Epidermal melanocyte (primary cell): Measurements from ENCODE around the gene FBLN1.
"Not testable (repeated sequence)": the region's sequence is repeated elsewhere in the genome, so short reads cannot be mapped to it uniquely, and the experiment has no call there.

Experiments
- DNase-seq: peaks from one replicate; pipeline ENCODE4 v3.0.0; 2011; ENCODE audit warnings: low spot score; ENCODE audit not compliant: insufficient read length

The FBLN1 gene

DNA sequence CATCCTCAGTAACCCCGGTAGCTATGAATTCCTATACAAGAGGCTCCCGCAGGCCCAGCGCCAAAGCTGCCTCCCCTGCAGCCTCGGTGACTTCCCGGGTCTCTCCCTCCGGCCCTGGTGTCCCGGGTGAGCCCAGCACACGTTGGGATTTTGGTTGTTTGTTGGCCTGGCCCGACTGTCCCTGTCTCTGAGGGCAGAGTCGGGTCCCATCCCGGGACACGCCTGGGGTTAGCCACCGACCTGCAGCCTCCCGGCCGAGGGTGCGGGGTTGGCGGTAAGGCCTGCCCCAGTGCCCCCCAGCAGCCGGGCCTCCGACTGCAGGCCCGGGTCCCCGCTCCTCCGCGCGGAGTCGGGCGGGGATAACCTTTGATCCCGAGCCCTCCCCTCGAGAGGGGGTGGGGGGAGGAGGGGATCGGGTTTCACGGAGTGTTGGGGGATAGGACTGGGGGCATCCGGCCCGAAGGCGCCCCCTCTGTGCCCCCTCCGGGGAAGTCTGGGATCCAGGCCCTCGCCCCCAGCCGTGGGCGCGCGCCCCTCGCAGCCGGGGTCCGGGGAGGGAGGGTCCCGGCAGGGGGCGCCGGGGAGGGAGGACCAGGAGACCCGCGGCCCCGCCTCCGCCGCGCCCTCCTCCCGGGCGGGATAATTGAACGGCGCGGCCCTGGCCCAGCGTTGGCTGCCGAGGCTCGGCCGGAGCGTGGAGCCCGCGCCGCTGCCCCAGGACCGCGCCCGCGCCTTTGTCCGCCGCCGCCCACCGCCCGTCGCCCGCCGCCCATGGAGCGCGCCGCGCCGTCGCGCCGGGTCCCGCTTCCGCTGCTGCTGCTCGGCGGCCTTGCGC lies at the start of gene FBLN1:
Gene FBLN1, plus strand, starts transcription at position 669 of the 835 bp plus-strand sequence. Its CDS starts 103 bp downstream, at position 772.
- peak; percentile 41 for DNase-seq

DNA sequence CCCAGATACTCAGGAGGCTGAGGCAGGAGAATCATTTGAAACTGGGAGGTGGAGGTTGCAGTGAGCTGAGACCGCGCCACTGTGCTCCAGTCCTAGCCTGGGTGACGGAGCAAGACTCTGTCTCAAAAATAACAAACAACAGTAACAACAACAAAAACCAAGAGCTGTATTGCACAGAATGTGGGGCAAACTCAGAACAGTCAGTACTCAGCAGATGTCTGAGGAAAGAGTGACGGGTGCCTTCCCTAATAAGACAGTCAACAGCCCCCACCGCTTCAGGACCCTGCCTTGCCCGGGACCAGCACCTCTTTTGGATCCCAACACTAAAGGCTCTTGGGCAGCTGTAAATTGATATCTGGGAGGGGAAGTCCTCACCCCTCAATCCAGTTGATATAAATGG lies 48.9 kb upstream of the FBLN1 start:
- no peak for DNase-seq

DNA sequence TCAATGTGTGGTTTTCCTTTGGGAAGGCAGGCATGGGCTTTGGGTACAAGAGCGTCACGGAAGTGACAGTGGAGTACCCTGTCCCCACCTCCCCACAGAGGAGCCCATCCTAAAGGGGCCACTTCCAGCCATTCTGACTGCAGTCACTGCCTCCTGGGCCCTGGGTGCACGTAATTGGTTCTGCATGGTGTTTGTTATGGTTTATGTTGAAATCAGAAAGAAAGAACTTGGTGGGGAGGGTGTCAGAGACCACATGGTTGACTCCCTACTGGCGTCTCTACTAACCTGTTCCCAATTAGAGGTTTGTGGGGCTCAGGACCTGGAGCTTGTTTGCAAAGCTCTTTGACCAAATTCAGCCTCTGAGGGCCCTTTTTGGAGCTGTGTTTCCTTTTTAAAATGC lies 48.4 kb upstream of the FBLN1 start:
- DNase-seq, result no peak

GRCh38 chr22:45455212-45455611 lies 47.5 kb upstream of the FBLN1 start:
- no peak for DNase-seq

- no peak for DNase-seq
Measured at GRCh38 chr22:45455621-45456020, 47.1 kb upstream of the FBLN1 start.

- DNase-seq, result no peak
Measured at GRCh38 chr22:45456811-45457210, 45.9 kb upstream of the FBLN1 start.

- no peak for DNase-seq
Measured at GRCh38 chr22:45458532-45458931, 44.2 kb upstream of the FBLN1 start.

DNA sequence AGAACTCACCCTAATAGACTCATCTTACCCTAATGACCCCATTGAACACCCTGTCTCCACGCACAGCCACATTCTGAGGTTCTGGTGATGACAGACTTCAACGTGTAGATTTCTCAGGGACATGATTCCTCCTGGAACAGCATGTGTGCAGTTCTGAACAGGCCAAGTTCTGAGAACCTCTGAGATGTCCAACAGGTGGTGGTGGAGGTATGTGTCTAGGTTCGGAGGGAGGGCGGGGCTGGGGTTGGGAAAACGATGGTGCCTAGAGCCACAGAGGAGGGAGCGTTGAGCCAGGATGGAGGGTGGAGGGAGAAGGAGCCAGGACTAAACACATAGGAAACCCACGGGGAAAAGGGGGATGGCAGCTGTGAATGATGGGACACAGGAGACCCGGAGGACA lies 43.4 kb upstream of the FBLN1 start:
- no peak for DNase-seq

- peak; percentile 60 for DNase-seq
Measured at GRCh38 chr22:45460288-45461109, 42.2 kb upstream of the FBLN1 start.

DNA sequence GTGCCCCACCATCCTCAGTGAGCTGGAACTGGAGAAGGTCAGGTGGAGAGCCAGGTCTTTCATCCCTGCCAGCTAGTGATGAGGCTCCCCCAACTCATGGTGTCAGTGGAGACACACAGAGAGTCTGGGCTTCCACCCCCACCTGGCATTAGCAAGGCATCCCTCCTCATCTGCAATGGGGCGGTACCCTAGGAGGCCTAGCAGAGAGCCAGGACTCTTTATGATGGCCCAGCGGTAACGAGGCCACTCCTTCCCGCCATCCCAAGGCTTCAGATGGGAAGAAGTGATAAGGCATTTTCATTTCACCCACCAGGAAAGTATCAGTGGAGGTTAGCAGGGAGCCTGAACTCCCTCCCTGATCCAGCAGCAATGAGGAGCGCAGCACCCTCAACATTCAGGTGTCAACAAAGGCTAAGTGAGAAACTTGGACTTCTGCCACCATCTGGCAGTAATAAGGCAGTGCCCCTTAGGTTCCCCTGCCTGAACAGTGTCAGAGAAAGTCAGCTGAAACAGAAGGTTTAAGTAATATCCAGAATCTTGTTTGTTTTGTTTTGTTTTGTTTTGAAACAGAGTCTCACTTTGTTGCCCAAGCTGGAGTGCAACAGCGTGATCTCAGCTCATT lies 40.5 kb upstream of the FBLN1 start:
- DNase-seq, result no peak

DNA sequence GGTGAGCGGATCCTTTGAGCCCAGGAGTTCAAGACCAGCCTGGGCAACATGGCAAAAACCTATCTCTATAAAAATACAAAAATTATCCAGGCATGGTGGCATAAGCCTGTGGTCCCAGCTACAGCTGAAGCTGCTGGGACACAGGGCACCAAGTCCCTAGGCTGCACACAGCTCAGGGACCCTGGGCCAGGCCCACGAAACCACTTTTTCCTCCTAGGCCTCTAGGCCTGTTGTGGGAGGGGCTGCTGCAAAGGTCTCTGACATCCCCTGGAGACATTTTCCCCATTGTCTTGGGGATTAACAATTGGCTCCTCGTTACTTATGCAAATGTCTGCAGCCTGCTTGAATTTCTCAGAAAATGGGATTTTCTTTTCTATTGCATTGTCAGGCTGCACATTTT lies 39.0 kb upstream of the FBLN1 start:
- not testable (repeated sequence) for DNase-seq

DNA sequence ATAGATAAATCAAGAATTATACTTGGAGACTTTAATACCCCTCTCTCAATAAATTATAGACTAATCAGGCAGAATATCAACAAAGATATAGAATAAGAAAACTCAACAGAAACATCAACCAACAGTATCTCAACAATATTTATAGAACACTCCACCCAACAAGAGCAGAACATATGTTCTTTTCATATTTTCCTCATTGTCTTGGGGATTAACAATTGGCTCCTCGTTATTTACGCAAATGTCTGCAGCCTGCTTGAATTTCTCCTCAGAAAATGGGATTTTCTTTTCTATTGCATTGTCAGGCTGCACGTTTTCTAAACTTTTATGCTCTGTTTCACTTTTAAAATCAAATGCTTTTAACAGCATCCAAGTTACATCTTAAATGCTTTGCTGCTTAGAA lies 37.0 kb upstream of the FBLN1 start:
- no peak for DNase-seq

DNA sequence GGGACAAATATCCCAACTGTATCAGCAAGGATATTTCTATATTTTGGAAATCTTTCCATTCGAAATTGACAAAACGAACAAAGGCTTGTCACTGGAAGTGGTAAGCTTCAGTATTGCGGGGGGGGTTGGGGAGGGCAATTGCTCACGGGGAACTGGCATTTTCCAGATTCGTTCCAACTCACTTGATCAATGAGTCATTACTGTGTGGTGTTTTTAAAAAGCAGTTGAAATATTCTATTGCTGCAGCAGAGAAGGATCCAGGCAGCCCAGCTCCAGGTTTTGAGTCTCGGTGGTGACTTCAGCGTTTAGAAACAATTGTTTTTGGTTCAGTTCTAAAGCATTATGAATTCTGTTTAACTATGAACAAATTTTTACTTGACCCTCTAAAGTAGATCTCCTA lies 33.8 kb upstream of the FBLN1 start:
- no peak for DNase-seq

DNA sequence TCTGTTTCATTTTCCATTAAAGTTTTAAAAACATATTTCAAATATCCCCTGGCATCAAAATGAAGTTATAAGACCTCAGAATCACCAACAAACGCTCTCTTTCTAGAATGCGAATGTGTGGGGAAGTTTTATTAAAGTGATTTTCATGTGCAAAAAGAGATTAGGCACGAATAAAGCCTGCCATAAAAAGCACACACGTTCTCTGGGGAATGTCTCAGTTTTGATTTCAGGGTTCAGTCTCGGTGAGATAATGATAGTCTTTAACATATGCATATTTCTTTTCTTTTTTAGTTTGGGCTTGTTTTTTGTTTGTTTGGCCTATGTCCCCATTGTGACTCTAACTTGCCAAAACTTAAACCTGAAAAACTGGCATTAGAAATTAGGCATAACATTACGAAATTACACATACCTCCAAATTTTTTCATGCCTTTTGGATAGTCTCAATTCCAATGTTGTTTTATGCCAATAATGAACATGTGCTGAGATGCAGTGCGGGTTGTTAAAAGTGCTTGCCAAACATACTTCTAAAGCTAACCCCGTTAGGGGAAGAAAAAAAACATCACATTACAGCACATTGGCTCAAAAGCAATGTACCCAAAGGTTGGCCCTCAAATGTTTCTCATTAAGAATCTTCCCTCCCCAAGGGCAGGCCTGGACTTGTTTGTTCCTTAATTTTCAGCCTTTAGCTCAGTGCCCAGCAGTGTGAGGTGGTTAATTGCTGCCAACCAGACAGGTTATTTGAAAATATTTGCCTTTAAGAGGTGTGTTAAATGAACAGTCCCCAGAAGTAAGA lies 33.2 kb upstream of the FBLN1 start:
- DNase-seq, result no peak

GRCh38 chr22:45470871-45471270 lies 31.8 kb upstream of the FBLN1 start:
- no peak for DNase-seq

DNA sequence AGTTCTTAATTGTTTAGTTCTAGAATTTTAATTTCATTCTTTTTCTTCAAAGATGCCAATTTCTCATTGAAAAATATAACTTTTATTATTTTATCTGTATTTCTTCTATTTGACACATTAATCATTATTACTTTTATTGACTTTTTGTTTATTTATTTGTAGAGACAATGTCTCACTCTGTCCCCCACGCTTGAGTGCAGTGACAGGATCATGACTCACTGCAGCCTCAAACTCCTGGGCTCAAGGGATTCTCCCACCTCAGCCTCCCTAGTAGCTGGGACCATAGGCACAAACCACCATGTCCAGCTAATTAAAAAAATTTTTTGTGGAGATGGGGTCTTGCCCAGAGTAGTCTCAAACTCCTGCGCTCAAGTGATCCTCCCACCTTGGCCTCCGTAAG lies 30.3 kb upstream of the FBLN1 start:
- DNase-seq, result no peak

GRCh38 chr22:45473626-45474237 lies 29.0 kb upstream of the FBLN1 start:
- DNase-seq, result no peak

DNA sequence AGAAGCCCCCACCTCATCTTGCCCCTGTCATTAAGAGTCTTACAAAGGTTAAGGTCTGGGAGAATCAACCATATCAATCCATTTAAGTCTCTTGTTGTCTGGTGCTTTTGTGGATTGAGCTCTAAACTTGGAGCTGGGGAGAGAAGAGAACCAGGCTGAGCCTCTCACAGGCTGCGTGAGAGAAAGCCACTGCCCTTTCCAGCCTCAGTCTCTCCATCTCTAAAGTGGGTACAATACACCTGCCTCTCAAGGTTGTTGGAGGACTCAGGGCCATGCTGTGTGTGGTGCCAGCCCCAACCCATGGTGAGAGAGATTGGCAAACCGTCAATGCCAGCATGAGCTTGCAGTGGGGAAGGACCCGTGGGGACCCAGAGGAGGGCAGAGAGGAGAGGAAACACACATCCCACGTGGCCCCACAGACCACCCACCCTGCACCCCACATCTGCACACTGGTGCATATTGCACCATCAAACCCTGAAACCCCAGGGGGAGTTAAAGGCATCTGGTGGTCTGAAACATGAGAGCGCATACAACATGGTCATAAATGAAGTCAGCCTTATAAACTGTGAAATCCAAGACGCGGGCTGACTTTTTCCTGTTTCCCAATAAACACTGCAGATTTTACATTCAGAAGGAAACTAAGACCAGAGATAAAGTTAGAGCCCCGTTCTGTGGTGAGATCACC lies 27.5 kb upstream of the FBLN1 start:
- no peak for DNase-seq

DNA sequence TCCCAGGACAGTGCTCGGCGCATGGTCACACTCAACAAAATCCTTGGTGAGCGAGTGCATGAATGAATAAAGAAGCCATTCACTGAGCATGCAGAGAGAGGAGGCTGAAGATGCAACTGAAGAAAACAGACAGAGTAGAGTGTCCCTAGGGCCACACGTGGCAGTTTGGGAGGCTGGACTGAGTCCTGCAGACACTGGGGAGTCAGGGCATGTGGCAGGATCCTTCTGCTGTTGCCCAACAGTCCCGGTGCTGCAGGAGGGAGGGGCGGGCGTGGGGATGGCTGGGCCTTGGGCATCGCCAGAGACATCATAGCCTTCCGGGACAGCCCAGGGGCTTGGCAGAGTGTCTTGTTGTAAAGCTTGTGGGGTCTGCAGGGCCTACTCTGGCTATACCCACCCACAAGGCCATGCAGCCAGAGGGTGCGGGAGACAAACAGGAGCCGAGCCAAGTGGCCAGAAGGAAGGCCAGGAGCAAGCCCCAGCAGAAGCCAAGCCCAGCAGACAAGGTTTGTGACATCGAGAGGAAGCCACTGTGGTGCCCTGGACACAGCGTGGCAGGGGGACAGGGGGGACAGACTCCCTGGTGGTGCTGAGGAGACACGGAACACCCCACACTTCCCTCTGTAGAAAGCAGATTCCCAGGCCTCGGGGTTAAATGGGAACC lies 26.7 kb upstream of the FBLN1 start:
- DNase-seq, result peak; percentile 34

GRCh38 chr22:45476814-45477213 lies 25.9 kb upstream of the FBLN1 start:
- DNase-seq, result no peak
